Cardiac muscle cell (in vitro differentiated cells and primary cell): ENCODE data around the gene CCNA1. TPM values are rescaled to one million over a fixed set of nuclear protein-coding genes. Genes with fewer than 3 reads are reported as not detected.
A peak's percentile ranks its signal among the peaks of the same experiment; 100 is the strongest.

Experiments used
- DNase-seq, 2 donors: peaks; one replicate each; pipeline versions ENCODE4 v3.0.0 to v3.0.0-alpha.2; 2010 to 2017; ENCODE audit warnings: low read depth in 1 of 2, low spot score in 1 of 2
- H3K27ac ChIP-seq: fragments of 200-600 bp; sonication (generic); 2 replicates; pipeline ENCODE4 v1.5.1; 2016
- H3K27me3 ChIP-seq: fragments of 200-600 bp; sonication (generic); 2 replicates; pipeline ENCODE4 v1.6.0; 2016; ENCODE audit warnings: control low read depth
- H3K36me3 ChIP-seq: fragments of 200-600 bp; sonication (generic); 2 replicates; pipeline ENCODE4 v1.5.1; 2016; ENCODE audit warnings: control low read depth
- H3K4me1 ChIP-seq: fragments of 200-600 bp; sonication (generic); 2 replicates; pipeline ENCODE4 v1.8.1; 2017; ENCODE audit warnings: low read depth, mild to moderate bottlenecking, mixed run types
- H3K4me3 ChIP-seq: fragments of 200-600 bp; sonication (generic); 2 replicates; pipeline ENCODE4 v1.5.1; 2016; ENCODE audit warnings: mild to moderate bottlenecking
- H3K9me3 ChIP-seq: fragments of 200-600 bp; sonication (generic); 2 replicates; pipeline ENCODE4 v1.5.1; 2017; ENCODE audit warnings: low read depth, mild to moderate bottlenecking, control low read depth
- polyA plus RNA-seq: library from polyadenylated mRNA; unstranded; fragments of >200 nt; fragmentation: Nextera tagmentation; extraction: Ambion mirVana; gene quantifications from 2 replicates; pipeline ENCODE4 v1.2.1, GENCODE V29; 2016
- total RNA-seq: library from RNA; depleted of rRNA; stranded (reverse); fragments of >200 nt; gene quantifications from 2 replicates; pipeline ENCODE4 v1.2.3, GENCODE V29; 2016
- TF ChIP-seq, protein P1 (sequence below): IDR thresholded peaks from 2 replicates; pipeline ENCODE4 v1.5.1; 2012; ENCODE audit warnings: low read depth, mild to moderate bottlenecking, low read length

CCNA1 gene
- 1.4 TPM in 1 of 2 replicates, not detected in the other for total RNA-seq
- polyA plus RNA-seq = 0.26 and 0.96 TPM in 2 replicates

DNA sequence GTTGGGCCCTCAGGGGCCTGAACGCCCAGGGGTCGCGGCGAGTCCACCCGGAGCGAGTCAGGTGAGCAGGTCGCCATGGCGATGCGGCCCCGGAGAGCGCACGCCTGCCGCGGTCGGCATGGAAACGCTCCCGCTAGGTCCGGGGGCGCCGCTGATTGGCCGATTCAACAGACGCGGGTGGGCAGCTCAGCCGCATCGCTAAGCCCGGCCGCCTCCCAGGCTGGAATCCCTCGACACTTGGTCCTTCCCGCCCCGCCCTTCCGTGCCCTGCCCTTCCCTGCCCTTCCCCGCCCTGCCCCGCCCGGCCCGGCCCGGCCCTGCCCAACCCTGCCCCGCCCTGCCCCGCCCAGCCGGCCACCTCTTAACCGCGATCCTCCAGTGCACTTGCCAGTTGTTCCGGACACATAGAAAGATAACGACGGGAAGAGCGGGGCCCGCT lies at the start of gene CCNA1:
TSS of gene CCNA1 (plus strand) at position 390 of the 439 bp plus-strand sequence. CDS start 562 bp downstream, outside the sequence.
- peak; percentile 25 to 62 for DNase-seq
- Histone ChIP-seq H3K27me3 (peaks cover 97% of the 10 kb centered on the region), H3K9me3 (no peaks in the 10 kb centered on the region), H3K27ac (no peak within 1 kb of the TSS), H3K36me3 (no peaks in the 10 kb centered on the region), H3K4me1 (no peaks in the 10 kb centered on the region), H3K4me3 (peak within 1 kb of the TSS; percentile 44)
- TF ChIP-seq, protein P1, sequence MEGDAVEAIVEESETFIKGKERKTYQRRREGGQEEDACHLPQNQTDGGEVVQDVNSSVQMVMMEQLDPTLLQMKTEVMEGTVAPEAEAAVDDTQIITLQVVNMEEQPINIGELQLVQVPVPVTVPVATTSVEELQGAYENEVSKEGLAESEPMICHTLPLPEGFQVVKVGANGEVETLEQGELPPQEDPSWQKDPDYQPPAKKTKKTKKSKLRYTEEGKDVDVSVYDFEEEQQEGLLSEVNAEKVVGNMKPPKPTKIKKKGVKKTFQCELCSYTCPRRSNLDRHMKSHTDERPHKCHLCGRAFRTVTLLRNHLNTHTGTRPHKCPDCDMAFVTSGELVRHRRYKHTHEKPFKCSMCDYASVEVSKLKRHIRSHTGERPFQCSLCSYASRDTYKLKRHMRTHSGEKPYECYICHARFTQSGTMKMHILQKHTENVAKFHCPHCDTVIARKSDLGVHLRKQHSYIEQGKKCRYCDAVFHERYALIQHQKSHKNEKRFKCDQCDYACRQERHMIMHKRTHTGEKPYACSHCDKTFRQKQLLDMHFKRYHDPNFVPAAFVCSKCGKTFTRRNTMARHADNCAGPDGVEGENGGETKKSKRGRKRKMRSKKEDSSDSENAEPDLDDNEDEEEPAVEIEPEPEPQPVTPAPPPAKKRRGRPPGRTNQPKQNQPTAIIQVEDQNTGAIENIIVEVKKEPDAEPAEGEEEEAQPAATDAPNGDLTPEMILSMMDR = no peak

DNA sequence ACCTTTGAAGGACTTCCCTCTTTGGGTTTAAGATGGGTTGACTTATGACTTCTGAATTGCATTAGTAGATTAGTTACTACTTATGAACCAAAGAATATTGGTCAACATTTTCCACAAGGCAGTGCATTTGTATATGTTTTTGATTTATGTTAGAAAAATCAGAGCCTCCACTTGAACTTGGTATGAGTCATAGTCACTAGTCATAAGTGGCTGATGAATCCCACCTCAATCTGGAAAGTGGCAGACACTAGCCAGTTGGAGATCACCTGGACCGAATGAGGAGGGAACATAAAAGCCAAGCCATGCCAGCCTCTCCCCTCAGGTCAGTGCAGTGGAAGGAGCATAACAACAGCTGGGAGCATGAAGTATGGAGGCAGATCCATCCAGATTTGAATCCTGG lies 46.8 kb upstream of the CCNA1 start:
- H3K9me3 ChIP-seq = no peaks in the 10 kb centered on the region
- no peaks in the 10 kb centered on the region for H3K27me3 ChIP-seq
- H3K4me1 ChIP-seq = no peaks in the 10 kb centered on the region
- DNase-seq = no peak
- TF ChIP-seq, protein P1 = no peak
- no peak overlapping the region for H3K4me3 ChIP-seq
- no peak overlapping the region for H3K27ac ChIP-seq
- H3K36me3 ChIP-seq = no peaks in the 10 kb centered on the region

DNA sequence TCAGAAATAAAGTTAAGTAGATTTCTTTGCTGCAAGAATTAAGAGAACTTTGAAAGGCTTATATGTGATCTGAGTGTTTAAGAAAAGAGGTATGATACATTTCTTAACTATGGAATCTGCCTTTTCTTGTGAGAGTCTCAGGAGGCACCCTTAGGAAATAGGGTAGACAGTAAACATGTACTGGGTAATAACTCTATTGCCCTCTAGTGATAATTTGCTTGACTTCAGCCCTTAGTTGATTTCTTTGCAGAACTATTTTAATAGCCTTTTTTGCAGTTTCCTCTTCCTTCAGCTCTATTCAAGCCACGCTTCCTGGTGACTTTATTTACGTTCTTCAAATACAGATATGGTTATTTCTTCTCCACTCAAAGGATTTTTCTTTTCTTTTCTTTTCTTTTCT lies 37.0 kb upstream of the CCNA1 start:
- no peak overlapping the region for H3K27ac ChIP-seq
- no peaks in the 10 kb centered on the region for H3K9me3 ChIP-seq
- H3K27me3 ChIP-seq = no peaks in the 10 kb centered on the region
- DNase-seq = peak in 1 of 2 donors; percentile 81
- H3K4me3 ChIP-seq = no peak overlapping the region
- no peaks in the 10 kb centered on the region for H3K4me1 ChIP-seq
- TF ChIP-seq, protein P1 = peak; percentile 61
- no peaks in the 10 kb centered on the region for H3K36me3 ChIP-seq

DNA sequence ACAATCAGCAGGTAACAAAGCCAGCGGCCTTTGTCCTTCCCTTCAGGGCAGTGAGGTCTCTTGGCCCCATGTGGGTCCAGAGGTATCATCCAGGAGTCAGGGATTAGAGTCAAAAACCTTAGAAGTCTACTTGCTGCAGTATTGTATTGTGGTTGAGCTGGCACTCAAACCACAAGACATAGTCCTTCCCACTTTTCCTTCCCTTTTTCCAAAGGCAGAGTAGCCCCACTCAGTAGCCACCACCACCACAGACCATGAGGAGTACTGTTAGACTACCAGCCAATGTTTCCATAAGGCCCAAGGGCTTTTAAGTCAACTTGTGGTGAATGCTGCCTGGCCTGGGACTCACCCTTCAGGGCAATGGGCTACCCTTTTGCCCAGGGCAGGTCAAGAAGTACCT lies 27.1 kb upstream of the CCNA1 start:
- TF ChIP-seq, protein P1 = no peak
- Histone ChIP-seq H3K9me3 (no peaks in the 10 kb centered on the region), H3K36me3 (no peaks in the 10 kb centered on the region), H3K27me3 (no peaks in the 10 kb centered on the region), H3K4me3 (no peak overlapping the region), H3K27ac (no peak overlapping the region), H3K4me1 (no peaks in the 10 kb centered on the region)
- no peak for DNase-seq

DNA sequence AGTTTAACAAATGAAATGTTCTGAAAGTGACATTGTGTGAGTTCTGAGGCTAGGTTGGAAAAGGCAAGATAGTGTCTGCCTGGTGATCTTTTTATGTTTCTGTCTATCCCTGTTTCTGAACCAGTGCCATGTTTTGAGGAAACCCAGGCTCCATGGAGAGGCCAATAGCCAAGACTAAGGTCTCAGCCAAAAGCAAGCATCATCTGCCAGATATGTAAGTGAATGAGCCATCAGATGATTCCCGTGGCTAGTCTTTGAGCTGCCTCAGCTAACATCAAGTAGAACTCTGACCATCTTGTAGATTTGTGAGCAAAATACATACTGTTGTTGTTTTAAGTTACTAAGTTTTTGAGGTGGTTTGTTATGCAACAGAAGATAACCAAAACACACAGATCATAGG lies 19.6 kb upstream of the CCNA1 start:
- H3K27me3 ChIP-seq = no peaks in the 10 kb centered on the region
- no peak overlapping the region for H3K4me3 ChIP-seq
- no peak overlapping the region for H3K27ac ChIP-seq
- DNase-seq = peak in 1 of 2 donors; percentile 44
- TF ChIP-seq, protein P1 = no peak
- H3K36me3 ChIP-seq = no peaks in the 10 kb centered on the region
- no peaks in the 10 kb centered on the region for H3K9me3 ChIP-seq
- H3K4me1 ChIP-seq = no peaks in the 10 kb centered on the region
